GM18873 (cell line): ENCODE results near the gene SF3A2.

ENCODE experiments used
- ATAC-seq: cut with Tn5 transposase; IDR thresholded peaks from one replicate; pipeline ENCODE4 v1.9.1; 2021; ENCODE audit warnings: mild to moderate bottlenecking, moderate library complexity, moderate number of reproducible peaks; ENCODE audit not compliant: unreplicated experiment, low FRiP score

The SF3A2 gene

GRCh38 chr19:2226051-2226839 lies 10.4 kb upstream of the SF3A2 start:
- no peak for ATAC-seq

- no peak for ATAC-seq
Observed at GRCh38 chr19:2226840-2227360, 9.7 kb upstream of the SF3A2 start.

GRCh38 chr19:2227415-2228156 lies 9.0 kb upstream of the SF3A2 start:
- ATAC-seq, result peak; percentile 43

- no peak for ATAC-seq
Observed at GRCh38 chr19:2228157-2229030, 8.2 kb upstream of the SF3A2 start.

GRCh38 chr19:2229103-2230032 lies 7.3 kb upstream of the SF3A2 start:
- no peak for ATAC-seq

- no peak for ATAC-seq
Observed at GRCh38 chr19:2230033-2230531, 6.5 kb upstream of the SF3A2 start.

GRCh38 chr19:2230807-2231533 lies 5.7 kb upstream of the SF3A2 start:
- no peak for ATAC-seq

GRCh38 chr19:2231621-2232221 lies 4.9 kb upstream of the SF3A2 start:
- no peak for ATAC-seq

GRCh38 chr19:2232286-2233151 lies 4.1 kb upstream of the SF3A2 start:
- no peak for ATAC-seq

GRCh38 chr19:2233601-2234280 lies 2.9 kb upstream of the SF3A2 start:
- no peak for ATAC-seq

GRCh38 chr19:2234996-2235380 lies 1.6 kb upstream of the SF3A2 start:
- no peak for ATAC-seq

GRCh38 chr19:2235381-2236063 lies 1.1 kb upstream of the SF3A2 start:
- ATAC-seq, result peak; percentile 10

GRCh38 chr19:2236064-2236313 lies 635 bp upstream of the SF3A2 start:
- peak; percentile 26 for ATAC-seq

- no peak for ATAC-seq
Observed at GRCh38 chr19:2237051-2237868, 636 bp downstream of the SF3A2 start.

- no peak for ATAC-seq
Observed at GRCh38 chr19:2237869-2238153, 1.2 kb downstream of the SF3A2 start.

- ATAC-seq, result no peak
Observed at GRCh38 chr19:2239173-2239572, 2.5 kb downstream of the SF3A2 start.
